HepG2 (cell line): ENCODE measurements around the gene RPS6KB2. TPM values are rescaled to one million over a fixed set of nuclear protein-coding genes. Genes with fewer than 3 reads are reported as not detected.
A peak's percentile ranks its signal among the peaks of the same experiment; 100 is the strongest.

Experiments
- CTCF ChIP-seq: sonication (generic); formaldehyde crosslinking; IDR thresholded peaks from 2 replicates; pipeline ENCODE4 v1.5.0; 2020; ENCODE audit warnings: mild to moderate bottlenecking, missing genetic modification reagents, moderate library complexity
- ERF ChIP-seq: IDR thresholded peaks from 2 replicates; pipeline ENCODE4 v1.6.1; 2018; ENCODE audit warnings: missing biosample characterization, missing genetic modification reagents
- GATAD1 ChIP-seq: IDR thresholded peaks from 2 replicates; pipeline ENCODE4 v1.6.1; 2016; ENCODE audit warnings: missing genetic modification reagents, missing compliant biosample characterization
- KLF16 ChIP-seq, 2 experiments: sonication (generic) in 1 of 2; formaldehyde crosslinking in 1 of 2; IDR thresholded peaks; 2 replicates each; pipeline versions ENCODE4 v1.6.1 to v1.8.0; 2016 to 2023; ENCODE audit warnings: missing genetic modification reagents in 2 of 2, missing compliant biosample characterization in 1 of 2
- NRL ChIP-seq: sonication (generic); formaldehyde crosslinking; IDR thresholded peaks from 2 replicates; pipeline ENCODE4 v1.5.0; 2020; ENCODE audit warnings: missing genetic modification reagents, mild to moderate bottlenecking, moderate library complexity, borderline replicate concordance
- TAF15 ChIP-seq: fragments of 200-400 bp; formaldehyde crosslinking; IDR thresholded peaks from one replicate; pipeline ENCODE4 v1.6.1; 2018; ENCODE audit warnings: mild to moderate bottlenecking, low read depth, low read length; ENCODE audit not compliant: poor library complexity, severe bottlenecking
- USF2 ChIP-seq, 2 experiments: sonication (generic) in 1 of 2; formaldehyde crosslinking in 1 of 2; IDR thresholded peaks; 2 replicates each; pipeline versions ENCODE4 v1.5.1 to v1.6.1; 2011 to 2020; ENCODE audit warnings: borderline replicate concordance in 1 of 2, low read depth in 1 of 2, low read length in 1 of 2, mild to moderate bottlenecking in 1 of 2, missing genetic modification reagents in 1 of 2, moderate library complexity in 1 of 2
- ZNF101 ChIP-seq: sonication (generic); formaldehyde crosslinking; IDR thresholded peaks from 2 replicates; pipeline ENCODE4 v1.4.0; 2020; ENCODE audit warnings: mild to moderate bottlenecking, low read depth, missing genetic modification reagents, borderline replicate concordance
- ZNF709 ChIP-seq: sonication (generic); formaldehyde crosslinking; IDR thresholded peaks from 2 replicates; pipeline ENCODE4 v1.5.0; 2020; ENCODE audit warnings: mild to moderate bottlenecking, missing genetic modification reagents
- ZXDC ChIP-seq: sonication (generic); formaldehyde crosslinking; IDR thresholded peaks from 2 replicates; pipeline ENCODE4 v1.5.0; 2020; ENCODE audit warnings: mild to moderate bottlenecking, missing genetic modification reagents
- polyA plus RNA-seq, 8 experiments: library from polyadenylated mRNA; depleted of rRNA in 3 of 8; stranded (reverse) in 7 of 8; unstranded in 1 of 8; fragments of >200 nt; fragmentation: Illumina TruSeq in 4 of 8; extraction: Trizol in 4 of 8; gene quantifications; 2 replicates each; pipeline versions ENCODE4 v1.2.1 to v1.2.3, GENCODE V29; 2011 to 2016; ENCODE audit warnings: low read depth in 4 of 8, missing spikeins in 1 of 8, mixed read lengths in 1 of 8; ENCODE audit not compliant: insufficient read depth in 1 of 8
- total RNA-seq, 5 experiments: library from RNA; depleted of rRNA; stranded (reverse); fragments of >200 nt; fragmentation: Illumina TruSeq; extraction: Trizol; gene quantifications; 2 replicates each; pipeline ENCODE4 v1.2.3, GENCODE V29; 2016; ENCODE audit warnings: low read depth in 1 of 5
- TF ChIP-seq, protein P1 (sequence below): IDR thresholded peaks from 2 replicates; pipeline ENCODE4 v1.6.1; 2016; ENCODE audit warnings: low read depth, missing genetic modification reagents, missing compliant biosample characterization
- TF ChIP-seq, protein P2 (sequence below): sonication (generic); formaldehyde crosslinking; IDR thresholded peaks from 2 replicates; pipeline ENCODE4 v1.8.0; 2022; ENCODE audit warnings: missing genetic modification reagents, mild to moderate bottlenecking, inconsistent platforms, borderline replicate concordance

Gene RPS6KB2
- total and polyA plus RNA-seq, 2 of the 13 experiments (the other 11 are each of a cell fraction or from before 2014, with no cell fraction given), result 52.9 to 54.8 TPM

DNA sequence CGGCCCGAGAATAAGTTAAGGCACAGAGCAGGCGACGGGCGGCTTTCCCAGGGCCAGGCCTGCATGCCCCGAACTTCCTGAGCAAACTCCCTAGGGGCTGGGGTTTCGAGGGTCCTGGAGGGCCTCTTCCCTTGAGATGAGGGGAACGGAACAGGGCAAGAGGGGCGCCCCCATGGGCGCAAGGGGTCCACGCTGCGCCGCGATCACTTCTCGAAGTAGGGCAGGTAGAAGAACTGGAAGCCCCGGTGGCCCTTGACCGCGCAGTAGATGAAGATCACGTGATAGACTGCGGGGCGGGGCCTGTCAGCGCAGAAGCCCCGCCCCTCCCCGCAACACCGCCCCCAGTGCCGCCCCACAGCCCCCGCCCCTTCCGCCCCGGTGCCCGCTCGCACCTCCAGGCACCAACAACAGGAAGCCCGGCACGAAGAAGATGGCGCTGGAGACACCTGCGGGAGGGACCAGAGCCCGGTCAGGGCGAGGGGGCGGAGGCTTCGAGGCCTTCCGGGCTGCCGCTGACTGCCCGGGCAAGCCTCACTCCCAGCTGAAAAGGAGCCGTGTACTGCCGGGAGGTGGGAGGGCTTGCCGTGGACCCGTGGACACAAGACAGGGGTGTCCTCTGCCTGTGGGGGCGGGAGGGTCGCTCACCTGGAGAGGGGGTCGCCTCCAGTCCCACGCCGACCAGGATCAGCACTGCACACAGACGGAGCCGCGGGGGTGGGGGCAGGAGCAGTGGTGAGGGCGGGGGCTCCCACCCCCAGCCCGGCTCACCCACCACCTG, 36.3 kb downstream of the RPS6KB2 start (continued):
- TF ChIP-seq, protein P1, sequence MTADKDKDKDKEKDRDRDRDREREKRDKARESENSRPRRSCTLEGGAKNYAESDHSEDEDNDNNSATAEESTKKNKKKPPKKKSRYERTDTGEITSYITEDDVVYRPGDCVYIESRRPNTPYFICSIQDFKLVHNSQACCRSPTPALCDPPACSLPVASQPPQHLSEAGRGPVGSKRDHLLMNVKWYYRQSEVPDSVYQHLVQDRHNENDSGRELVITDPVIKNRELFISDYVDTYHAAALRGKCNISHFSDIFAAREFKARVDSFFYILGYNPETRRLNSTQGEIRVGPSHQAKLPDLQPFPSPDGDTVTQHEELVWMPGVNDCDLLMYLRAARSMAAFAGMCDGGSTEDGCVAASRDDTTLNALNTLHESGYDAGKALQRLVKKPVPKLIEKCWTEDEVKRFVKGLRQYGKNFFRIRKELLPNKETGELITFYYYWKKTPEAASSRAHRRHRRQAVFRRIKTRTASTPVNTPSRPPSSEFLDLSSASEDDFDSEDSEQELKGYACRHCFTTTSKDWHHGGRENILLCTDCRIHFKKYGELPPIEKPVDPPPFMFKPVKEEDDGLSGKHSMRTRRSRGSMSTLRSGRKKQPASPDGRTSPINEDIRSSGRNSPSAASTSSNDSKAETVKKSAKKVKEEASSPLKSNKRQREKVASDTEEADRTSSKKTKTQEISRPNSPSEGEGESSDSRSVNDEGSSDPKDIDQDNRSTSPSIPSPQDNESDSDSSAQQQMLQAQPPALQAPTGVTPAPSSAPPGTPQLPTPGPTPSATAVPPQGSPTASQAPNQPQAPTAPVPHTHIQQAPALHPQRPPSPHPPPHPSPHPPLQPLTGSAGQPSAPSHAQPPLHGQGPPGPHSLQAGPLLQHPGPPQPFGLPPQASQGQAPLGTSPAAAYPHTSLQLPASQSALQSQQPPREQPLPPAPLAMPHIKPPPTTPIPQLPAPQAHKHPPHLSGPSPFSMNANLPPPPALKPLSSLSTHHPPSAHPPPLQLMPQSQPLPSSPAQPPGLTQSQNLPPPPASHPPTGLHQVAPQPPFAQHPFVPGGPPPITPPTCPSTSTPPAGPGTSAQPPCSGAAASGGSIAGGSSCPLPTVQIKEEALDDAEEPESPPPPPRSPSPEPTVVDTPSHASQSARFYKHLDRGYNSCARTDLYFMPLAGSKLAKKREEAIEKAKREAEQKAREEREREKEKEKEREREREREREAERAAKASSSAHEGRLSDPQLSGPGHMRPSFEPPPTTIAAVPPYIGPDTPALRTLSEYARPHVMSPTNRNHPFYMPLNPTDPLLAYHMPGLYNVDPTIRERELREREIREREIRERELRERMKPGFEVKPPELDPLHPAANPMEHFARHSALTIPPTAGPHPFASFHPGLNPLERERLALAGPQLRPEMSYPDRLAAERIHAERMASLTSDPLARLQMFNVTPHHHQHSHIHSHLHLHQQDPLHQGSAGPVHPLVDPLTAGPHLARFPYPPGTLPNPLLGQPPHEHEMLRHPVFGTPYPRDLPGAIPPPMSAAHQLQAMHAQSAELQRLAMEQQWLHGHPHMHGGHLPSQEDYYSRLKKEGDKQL (CRISPR knock-in tag), result no peak
- no peak for TF ChIP-seq TAF15
- TF ChIP-seq, protein P2, sequence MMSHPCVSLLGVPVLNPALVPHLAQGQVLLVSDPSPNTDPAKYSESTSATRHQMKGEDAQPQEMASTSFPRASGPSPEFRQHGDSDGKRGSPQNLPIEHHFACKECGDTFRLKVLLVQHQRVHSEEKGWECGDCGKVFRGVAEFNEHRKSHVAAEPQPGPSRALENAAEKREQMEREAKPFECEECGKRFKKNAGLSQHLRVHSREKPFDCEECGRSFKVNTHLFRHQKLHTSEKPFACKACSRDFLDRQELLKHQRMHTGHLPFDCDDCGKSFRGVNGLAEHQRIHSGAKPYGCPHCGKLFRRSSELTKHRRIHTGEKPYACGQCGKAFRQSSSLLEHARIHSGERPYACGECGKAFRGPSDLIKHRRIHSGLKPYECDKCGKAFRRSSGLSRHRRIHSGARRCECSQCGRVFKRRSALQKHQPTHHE (CRISPR knock-in tag), result no peak
- TF ChIP-seq GATAD1 (CRISPR knock-in tag), result peak; percentile 71
- TF ChIP-seq ZNF709 (CRISPR knock-in tag), result 0 out of 2 replicates have a peak, but pooled peaks have one; percentile 42
- peak; percentile 3; the same call in 1 of the 2 replicates for TF ChIP-seq NRL (CRISPR knock-in tag)
- peak; percentile 81 for TF ChIP-seq USF2 (IDR thresholded peaks at IDR 0.05; ENCODE audit: low read depth, low read length)
- no peak; the same call in 1 of the 2 replicates for TF ChIP-seq USF2 (CRISPR knock-in tag; IDR thresholded peaks at IDR 0.05; ENCODE audit: borderline replicate concordance)
- TF ChIP-seq KLF16 (CRISPR knock-in tag; IDR thresholded peaks at IDR 0.05), result peak in 1 of 2 experiments; percentile 24; a peak in 1 of 4 replicates
- TF ChIP-seq CTCF (CRISPR knock-in tag), result peak; percentile 23; the same call in 1 of the 2 replicates
- TF ChIP-seq ZNF101 (CRISPR knock-in tag), result no peak
- TF ChIP-seq ZXDC (CRISPR knock-in tag), result no peak
- 0 out of 2 replicates have a peak, but pooled peaks have one; percentile 10 for TF ChIP-seq ERF
